Posterior vena cava (tissue), 2 donors: ENCODE measurements around the gene OR10Z1. TPM values are rescaled to one million over a fixed set of nuclear protein-coding genes. Genes with fewer than 3 reads are reported as not detected.

Experiments
- DNase-seq: peaks from one replicate; pipeline ENCODE4 v3.0.0-alpha.2; 2020; ENCODE audit warnings: low spot score
- intact Hi-C, 2 donors: fragments of 100-400 bp; cut with DNase I; formaldehyde crosslinking; loops; one replicate each; pipeline versions ENCODE4 v1.14.1 to v1.14.2; 2022 to 2023
- total RNA-seq, 2 donors: library from RNA; stranded (reverse); fragmentation: NEBNext Ultra II Directional; extraction: Animal tissue kit (Norgen Biotek cat#: 25700); gene quantifications; one replicate each; pipeline ENCODE4 v1.2.1, GENCODE V29; 2021
- donor health status: DM: yes; HTN: yes; CAD: no.
- donor health status: DM: yes; HTN: yes; CAD: no.

OR10Z1 gene
- total RNA-seq, 2 donors from 2014 or later, result not detected

DNA sequence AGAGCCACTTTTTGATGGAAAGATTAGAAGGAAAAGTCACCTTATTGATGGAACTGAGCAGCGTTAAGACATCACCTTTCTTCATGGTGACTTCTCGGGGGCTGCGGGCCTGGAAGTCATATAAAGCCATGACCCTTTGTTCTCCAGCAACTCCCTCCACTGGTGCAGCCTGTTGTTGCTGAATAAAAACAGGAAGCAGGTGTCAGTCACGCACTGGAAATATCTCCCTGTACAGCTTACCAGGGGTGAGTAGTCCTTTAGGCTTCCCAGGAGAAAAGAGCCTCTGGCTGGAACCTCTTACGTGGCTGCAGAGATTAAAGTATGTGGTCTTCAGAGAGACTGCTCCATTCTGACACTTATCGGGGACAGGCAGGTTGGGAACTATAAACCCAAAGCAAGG, 49.5 kb downstream of the OR10Z1 start:
- DNase-seq, result no peak
- intact Hi-C loops, result no loop called here

Other genes starting within 250 kb of the OR10Z1 start
- not detected for gene OR10T2, start 205.8 kb upstream of the OR10Z1 start, total RNA-seq
- not detected for gene OR10K2, start 179.0 kb upstream of the OR10Z1 start, total RNA-seq
- not detected for gene OR10K1, start 143.4 kb upstream of the OR10Z1 start, total RNA-seq
- gene OR10R2, start 133.0 kb upstream of the OR10Z1 start, total RNA-seq, result not detected
- gene OR6Y1, start 50.9 kb upstream of the OR10Z1 start, total RNA-seq, result not detected
- not detected for gene OR6P1, start 34.7 kb upstream of the OR10Z1 start, total RNA-seq
- gene OR10X1, start 25.4 kb upstream of the OR10Z1 start, total RNA-seq, result not detected
- gene SPTA1, start 81.4 kb downstream of the OR10Z1 start, total RNA-seq, result under 1 TPM; 0.56 to 0.62 TPM
- gene OR6K2, start 95.4 kb downstream of the OR10Z1 start, total RNA-seq, result not detected
- gene OR6K3, start 115.5 kb downstream of the OR10Z1 start, total RNA-seq, result not detected
- not detected for gene OR6K6, start 149.5 kb downstream of the OR10Z1 start, total RNA-seq
- gene OR6N1, start 166.9 kb downstream of the OR10Z1 start, total RNA-seq, result not detected
- gene OR6N2, start 175.9 kb downstream of the OR10Z1 start, total RNA-seq, result not detected
- 10 to 100 TPM in 1 of 2 donors, 1 to 10 TPM in 1; 7.5 to 12.0 TPM for gene MNDA, start 226.1 kb downstream of the OR10Z1 start, total RNA-seq